Suprapubic skin (tissue), 4 donors: ENCODE measurements around the gene BNIP1. TPM values are rescaled to one million over a fixed set of nuclear protein-coding genes. Genes with fewer than 3 reads are reported as not detected.
"Not testable (repeated sequence)": the region's sequence is repeated elsewhere in the genome, so short reads cannot be mapped to it uniquely, and the experiment has no call there.

Experiments
- DNase-seq, 2 donors: peaks; one replicate each; pipeline ENCODE4 v3.0.0-alpha.2; 2019; ENCODE audit warnings: low spot score in 2 of 2
- H3K27ac ChIP-seq: fragments of 200-600 bp; sonication (generic); one replicate; pipeline ENCODE4 v1.5.1; 2019
- H3K27me3 ChIP-seq: fragments of 200-600 bp; sonication (generic); one replicate; pipeline ENCODE4 v1.5.1; 2019
- H3K36me3 ChIP-seq: fragments of 200-600 bp; sonication (generic); one replicate; pipeline ENCODE4 v1.5.1; 2019
- H3K4me1 ChIP-seq: fragments of 200-600 bp; sonication (generic); one replicate; pipeline ENCODE4 v1.5.1; 2019
- H3K4me3 ChIP-seq: fragments of 200-600 bp; sonication (generic); one replicate; pipeline ENCODE4 v1.5.1; 2019; ENCODE audit warnings: mild to moderate bottlenecking
- H3K9me3 ChIP-seq: fragments of 200-600 bp; sonication (generic); one replicate; pipeline ENCODE4 v1.5.1; 2019
- EP300 ChIP-seq: sonication (generic); formaldehyde crosslinking; IDR thresholded peaks from one replicate; pipeline ENCODE4 v1.6.1; 2017; ENCODE audit warnings: antibody characterized with exemption
- POLR2A ChIP-seq, 2 donors: fragments of 450-650 bp; IDR thresholded peaks; one replicate each; pipeline ENCODE4 v1.6.1; 2017; ENCODE audit warnings: antibody characterized with exemption in 2 of 2, mild to moderate bottlenecking in 2 of 2, moderate library complexity in 2 of 2
- POLR2AphosphoS5 ChIP-seq, 3 donors: sonication (generic); formaldehyde crosslinking; IDR thresholded peaks; one replicate each; pipeline ENCODE4 v1.6.1; 2017; ENCODE audit warnings: antibody characterized with exemption in 3 of 3
- WGBS: methylation state at CpG from one replicate; pipeline ENCODE4 v1.1.5; 2018; 5-methylcytosine and 5-hydroxymethylcytosine counted together
- total RNA-seq, 4 donors: library from RNA; depleted of rRNA; stranded (reverse); fragments of >200 nt; gene quantifications; one replicate each; pipeline ENCODE4 v1.1.0, GENCODE V29; 2016
- TF ChIP-seq, protein P1 (sequence below), 2 donors: fragments of 200-600 bp in 1 of 2; fragments of 450-650 bp in 1 of 2; sonication (generic) in 1 of 2; IDR thresholded peaks; one replicate each; pipeline ENCODE4 v1.5.1; 2016 to 2019; ENCODE audit warnings: antibody characterized with exemption in 2 of 2, mild to moderate bottlenecking in 1 of 2, moderate library complexity in 1 of 2

Gene BNIP1
- total RNA-seq, 4 donors from 2014 or later = 7.1 to 16.5 (median 9.2) TPM

DNA sequence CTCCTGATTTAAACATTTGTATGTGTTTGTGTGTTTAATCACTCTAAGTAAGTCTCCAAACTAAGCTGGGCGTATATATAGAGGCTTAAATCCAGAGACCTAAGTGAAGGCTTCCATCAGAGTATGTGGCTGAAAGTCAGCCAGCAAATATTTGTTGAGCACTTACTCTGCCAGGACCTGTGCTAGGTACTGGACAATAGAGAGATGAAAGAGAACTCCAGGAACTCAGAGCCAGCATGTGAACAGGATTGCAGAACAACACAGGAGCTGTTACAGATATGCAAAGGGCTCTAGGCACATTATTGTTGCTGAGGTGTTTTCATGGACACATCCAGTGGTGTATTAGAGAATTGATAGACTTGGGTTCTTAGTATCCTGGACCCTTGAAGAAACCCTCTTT is 4.7 kb upstream of the BNIP1 start:
- peaks cover 6% of the 10 kb centered on the region for H3K36me3 ChIP-seq
- no peak for TF ChIP-seq EP300
- WGBS = 79% methylated on average over 1 of the region's 1 CpG
- no peak for DNase-seq
- H3K4me3 ChIP-seq = no peak overlapping the region
- no peaks in the 10 kb centered on the region for H3K9me3 ChIP-seq
- H3K27me3 ChIP-seq = no peaks in the 10 kb centered on the region
- H3K4me1 ChIP-seq = no peaks in the 10 kb centered on the region
- no peak overlapping the region for H3K27ac ChIP-seq

DNA sequence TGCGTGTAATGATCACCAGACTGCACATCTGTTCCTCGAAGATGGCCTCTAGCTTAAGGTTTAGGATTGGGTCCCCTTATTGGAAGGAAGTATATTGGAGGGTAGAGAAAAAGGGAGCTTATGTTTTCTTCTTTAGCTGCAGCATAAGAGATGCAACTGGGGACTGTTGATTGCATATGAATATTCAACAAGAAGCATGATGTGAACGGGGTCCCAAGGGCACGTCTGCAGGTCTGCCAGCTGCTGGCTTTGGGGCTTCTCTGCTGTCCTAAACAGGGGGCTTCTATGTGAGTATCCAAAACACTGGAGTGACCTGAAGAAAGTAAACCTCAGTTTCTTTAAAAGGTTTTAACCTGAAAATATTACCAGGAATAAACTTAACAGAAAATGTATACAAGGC is 3.6 kb upstream of the BNIP1 start:
- peaks cover under 1% of the 10 kb centered on the region for H3K36me3 ChIP-seq
- H3K4me3 ChIP-seq = no peak overlapping the region
- H3K27ac ChIP-seq = no peak overlapping the region
- 89% methylated on average over 3 of the region's 4 CpGs for WGBS
- no peak for DNase-seq
- no peak for TF ChIP-seq POLR2A (IDR thresholded peaks at IDR 0.05)
- TF ChIP-seq POLR2AphosphoS5 (IDR thresholded peaks at IDR 0.05) = no peak
- TF ChIP-seq EP300 = no peak
- TF ChIP-seq, protein P1, sequence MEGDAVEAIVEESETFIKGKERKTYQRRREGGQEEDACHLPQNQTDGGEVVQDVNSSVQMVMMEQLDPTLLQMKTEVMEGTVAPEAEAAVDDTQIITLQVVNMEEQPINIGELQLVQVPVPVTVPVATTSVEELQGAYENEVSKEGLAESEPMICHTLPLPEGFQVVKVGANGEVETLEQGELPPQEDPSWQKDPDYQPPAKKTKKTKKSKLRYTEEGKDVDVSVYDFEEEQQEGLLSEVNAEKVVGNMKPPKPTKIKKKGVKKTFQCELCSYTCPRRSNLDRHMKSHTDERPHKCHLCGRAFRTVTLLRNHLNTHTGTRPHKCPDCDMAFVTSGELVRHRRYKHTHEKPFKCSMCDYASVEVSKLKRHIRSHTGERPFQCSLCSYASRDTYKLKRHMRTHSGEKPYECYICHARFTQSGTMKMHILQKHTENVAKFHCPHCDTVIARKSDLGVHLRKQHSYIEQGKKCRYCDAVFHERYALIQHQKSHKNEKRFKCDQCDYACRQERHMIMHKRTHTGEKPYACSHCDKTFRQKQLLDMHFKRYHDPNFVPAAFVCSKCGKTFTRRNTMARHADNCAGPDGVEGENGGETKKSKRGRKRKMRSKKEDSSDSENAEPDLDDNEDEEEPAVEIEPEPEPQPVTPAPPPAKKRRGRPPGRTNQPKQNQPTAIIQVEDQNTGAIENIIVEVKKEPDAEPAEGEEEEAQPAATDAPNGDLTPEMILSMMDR (IDR thresholded peaks at IDR 0.05) = no peak
- H3K9me3 ChIP-seq = no peaks in the 10 kb centered on the region
- no peaks in the 10 kb centered on the region for H3K27me3 ChIP-seq
- peaks cover 7% of the 10 kb centered on the region for H3K4me1 ChIP-seq

DNA sequence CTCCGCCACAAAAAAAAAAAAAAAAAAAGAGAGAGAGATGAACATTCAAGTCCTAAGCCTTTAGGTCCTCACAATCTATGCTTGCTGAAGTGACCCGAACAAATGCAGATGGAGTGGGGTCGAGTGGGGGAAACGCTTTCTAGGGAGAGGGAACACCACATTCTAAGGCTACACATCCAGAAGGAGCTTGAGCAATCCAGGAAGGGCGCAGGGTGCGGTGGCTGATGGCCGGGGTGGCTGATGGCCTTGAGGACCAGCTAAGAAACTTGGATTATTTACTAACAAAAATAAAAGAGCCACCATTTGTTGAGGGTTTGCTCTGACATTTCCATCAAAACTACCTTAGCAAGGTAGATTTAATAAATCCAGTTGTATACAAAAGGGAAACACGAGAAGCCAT is 764 bp upstream of the BNIP1 start:
- Histone ChIP-seq H3K36me3 (peaks cover 12% of the 10 kb centered on the region), H3K27me3 (no peaks in the 10 kb centered on the region), H3K9me3 (no peaks in the 10 kb centered on the region), H3K4me3 (no peak overlapping the region), H3K27ac (no peak overlapping the region), H3K4me1 (peaks cover 7% of the 10 kb centered on the region)
- TF ChIP-seq EP300 (no peak), POLR2A (IDR thresholded peaks at IDR 0.05) (no peak), POLR2AphosphoS5 (IDR thresholded peaks at IDR 0.05) (no peak)
- TF ChIP-seq, protein P1 (IDR thresholded peaks at IDR 0.05) = no peak
- 91% methylated on average over 8 of the region's 8 CpGs for WGBS
- no peak for DNase-seq

DNA sequence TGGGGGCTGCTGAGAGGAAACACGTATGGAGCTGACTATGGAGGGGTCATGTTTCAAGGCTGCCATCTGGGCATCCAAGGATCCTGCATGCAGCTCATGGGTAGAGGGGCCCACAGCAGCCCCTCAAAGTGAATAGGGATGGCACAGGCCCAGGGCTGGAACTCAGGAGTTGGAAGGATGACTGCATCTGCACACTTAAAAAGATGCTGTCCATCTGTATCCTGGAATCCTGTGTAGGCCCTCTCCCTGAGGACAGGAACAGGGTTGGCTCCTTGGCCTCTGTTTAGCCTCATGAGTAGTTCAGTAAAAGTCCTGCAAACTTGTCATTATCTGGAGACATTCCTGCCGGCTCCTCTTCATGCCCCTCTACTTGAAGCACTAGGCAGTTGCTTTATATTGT is 4.0 kb downstream of the BNIP1 start:
- H3K4me1 ChIP-seq = peaks cover 7% of the 10 kb centered on the region
- H3K27me3 ChIP-seq = no peaks in the 10 kb centered on the region
- H3K4me3 ChIP-seq = no peak overlapping the region
- no peak for DNase-seq
- TF ChIP-seq EP300 (no peak), POLR2AphosphoS5 (IDR thresholded peaks at IDR 0.05) (no peak), POLR2A (IDR thresholded peaks at IDR 0.05) (no peak)
- TF ChIP-seq, protein P1 (IDR thresholded peaks at IDR 0.05) = no peak
- no peaks in the 10 kb centered on the region for H3K9me3 ChIP-seq
- 69% methylated on average over 2 of the region's 2 CpGs for WGBS
- H3K27ac ChIP-seq = no peak overlapping the region
- H3K36me3 ChIP-seq = peaks cover 29% of the 10 kb centered on the region

DNA sequence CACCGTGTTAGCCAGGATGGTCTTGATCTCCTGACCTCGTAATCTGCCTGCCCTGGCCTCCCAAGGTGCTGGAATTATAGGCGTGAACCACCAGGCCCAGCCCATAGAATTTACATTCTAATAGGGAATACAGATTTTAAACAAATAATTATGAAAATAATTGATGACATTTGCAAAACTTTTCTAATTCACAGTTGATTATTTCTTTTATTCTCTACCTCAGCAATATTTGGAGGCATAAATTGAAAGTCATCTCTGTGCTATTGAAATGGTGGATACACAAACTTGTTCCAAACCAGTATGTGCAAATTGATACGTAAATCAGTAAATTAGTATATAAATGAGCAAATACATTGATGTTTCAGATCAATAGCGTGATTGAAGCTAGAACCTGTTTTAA is 8.2 kb downstream of the BNIP1 start:
- Histone ChIP-seq H3K36me3 (peaks cover 60% of the 10 kb centered on the region), H3K27me3 (no peaks in the 10 kb centered on the region), H3K4me3 (no peak overlapping the region), H3K9me3 (no peaks in the 10 kb centered on the region), H3K27ac (no peak overlapping the region), H3K4me1 (no peaks in the 10 kb centered on the region)
- 93% methylated on average over 5 of the region's 5 CpGs for WGBS
- DNase-seq = no peak
- TF ChIP-seq POLR2A (IDR thresholded peaks at IDR 0.05) = no peak
- TF ChIP-seq EP300 = no peak
- TF ChIP-seq, protein P1 (IDR thresholded peaks at IDR 0.05) = no peak

DNA sequence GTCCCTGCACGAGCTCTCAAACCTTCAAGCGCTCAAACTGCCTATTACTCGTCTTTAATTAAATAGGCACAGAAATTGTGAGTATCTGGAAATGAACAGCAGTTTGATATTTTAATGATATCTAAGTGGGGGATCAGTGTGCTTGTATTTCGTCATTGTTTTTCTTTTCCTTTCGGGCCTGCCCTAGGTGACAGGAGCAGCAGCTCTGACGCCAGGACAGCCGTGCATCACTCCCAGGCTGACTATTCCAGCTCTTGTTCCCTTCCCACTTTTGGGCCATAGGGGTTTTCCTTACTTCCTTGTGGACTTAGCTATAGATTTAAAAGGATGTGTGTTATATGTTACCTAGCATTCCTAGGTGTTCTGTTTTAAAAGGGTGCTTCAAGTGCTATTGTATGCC is 9.5 kb downstream of the BNIP1 start:
- no peaks in the 10 kb centered on the region for H3K27me3 ChIP-seq
- H3K4me3 ChIP-seq = no peak overlapping the region
- H3K27ac ChIP-seq = no peak overlapping the region
- H3K9me3 ChIP-seq = no peaks in the 10 kb centered on the region
- TF ChIP-seq, protein P1 (IDR thresholded peaks at IDR 0.05) = no peak
- no peak for TF ChIP-seq EP300
- peaks cover 65% of the 10 kb centered on the region for H3K36me3 ChIP-seq
- no peaks in the 10 kb centered on the region for H3K4me1 ChIP-seq
- no peak for DNase-seq
- 90% methylated on average over 7 of the region's 7 CpGs for WGBS

DNA sequence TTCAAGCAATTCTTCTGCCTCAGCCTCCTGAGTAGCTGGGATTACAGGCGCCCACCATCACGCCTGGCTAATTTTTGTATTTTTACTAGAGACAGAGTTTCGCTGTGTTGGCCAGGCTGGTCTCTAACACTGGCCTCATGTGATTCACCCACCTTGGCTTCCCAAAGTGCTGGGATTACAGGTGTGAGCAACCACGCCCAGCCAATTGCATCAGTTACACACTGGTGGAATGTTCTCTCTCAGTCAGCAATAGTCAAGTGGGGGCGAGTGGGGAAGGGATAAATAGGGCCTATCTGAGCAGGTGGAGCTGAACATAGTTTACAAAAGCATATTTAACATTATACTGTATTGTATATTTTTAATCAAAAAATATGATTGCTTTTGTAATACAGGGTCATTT is 10.3 kb downstream of the BNIP1 start:
- H3K4me1 ChIP-seq = not testable (repeated sequence)
- WGBS = 98% methylated on average over 5 of the region's 5 CpGs

More for the DNA sequence above, 10.3 kb downstream of the BNIP1 start:
- H3K9me3 ChIP-seq, H3K27me3 ChIP-seq, DNase-seq, H3K4me3 ChIP-seq, H3K27ac ChIP-seq: not testable (repeated sequence)
- H3K36me3 ChIP-seq = peaks cover 62% of the 10 kb centered on the region
